Epithelial cell of esophagus (primary cell): ENCODE data around the gene DDAH2.

Experiments
- DNase-seq: peaks from one replicate; pipeline ENCODE4 v3.0.0; 2010; ENCODE audit warnings: low read depth
- H3K4me3 ChIP-seq: 2 replicates; pipeline ENCODE4 v1.5.1; 2011; ENCODE audit warnings: mild to moderate bottlenecking, low read length, control low read depth
- TF ChIP-seq, protein P1 (sequence below): IDR thresholded peaks from 2 replicates; pipeline ENCODE4 v1.5.1; 2011; ENCODE audit warnings: low read depth, mild to moderate bottlenecking, low read length, control low read depth, inconsistent platforms; ENCODE audit not compliant: insufficient read depth; ENCODE audit errors: missing control alignments

The DDAH2 gene

DNA sequence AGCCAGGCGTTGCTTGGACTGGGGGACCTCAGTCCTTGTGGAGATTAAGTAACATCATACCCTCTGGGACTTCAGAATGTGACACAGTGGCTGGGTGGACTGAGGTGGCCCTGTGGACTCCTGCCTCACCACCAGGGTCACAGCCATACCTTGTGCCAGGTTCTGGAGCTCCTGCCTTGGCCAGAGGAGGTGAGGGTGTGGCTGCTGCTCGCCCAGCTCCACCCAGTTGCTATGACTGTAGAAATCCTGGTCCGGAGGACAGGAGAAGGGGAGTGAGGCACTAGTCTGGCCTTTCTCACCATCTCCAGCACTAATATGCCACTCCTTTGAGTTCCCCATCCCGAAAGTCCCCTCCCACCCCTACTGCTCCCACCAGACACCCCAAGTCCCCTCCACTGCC, 46.1 kb upstream of the DDAH2 start:
- TF ChIP-seq, protein P1, sequence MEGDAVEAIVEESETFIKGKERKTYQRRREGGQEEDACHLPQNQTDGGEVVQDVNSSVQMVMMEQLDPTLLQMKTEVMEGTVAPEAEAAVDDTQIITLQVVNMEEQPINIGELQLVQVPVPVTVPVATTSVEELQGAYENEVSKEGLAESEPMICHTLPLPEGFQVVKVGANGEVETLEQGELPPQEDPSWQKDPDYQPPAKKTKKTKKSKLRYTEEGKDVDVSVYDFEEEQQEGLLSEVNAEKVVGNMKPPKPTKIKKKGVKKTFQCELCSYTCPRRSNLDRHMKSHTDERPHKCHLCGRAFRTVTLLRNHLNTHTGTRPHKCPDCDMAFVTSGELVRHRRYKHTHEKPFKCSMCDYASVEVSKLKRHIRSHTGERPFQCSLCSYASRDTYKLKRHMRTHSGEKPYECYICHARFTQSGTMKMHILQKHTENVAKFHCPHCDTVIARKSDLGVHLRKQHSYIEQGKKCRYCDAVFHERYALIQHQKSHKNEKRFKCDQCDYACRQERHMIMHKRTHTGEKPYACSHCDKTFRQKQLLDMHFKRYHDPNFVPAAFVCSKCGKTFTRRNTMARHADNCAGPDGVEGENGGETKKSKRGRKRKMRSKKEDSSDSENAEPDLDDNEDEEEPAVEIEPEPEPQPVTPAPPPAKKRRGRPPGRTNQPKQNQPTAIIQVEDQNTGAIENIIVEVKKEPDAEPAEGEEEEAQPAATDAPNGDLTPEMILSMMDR: no peak
- no peak overlapping the region for H3K4me3 ChIP-seq
- DNase-seq: peak; percentile 35

GRCh38 chr6:31771992-31772358, 42.9 kb upstream of the DDAH2 start:
- no peak for DNase-seq
- H3K4me3 ChIP-seq: no peak overlapping the region
- TF ChIP-seq, protein P1: no peak

- no peak for DNase-seq
- no peak overlapping the region for H3K4me3 ChIP-seq
- TF ChIP-seq, protein P1: no peak
These were observed 41.8 kb upstream of the DDAH2 start for GRCh38 chr6:31770860-31771259.

DNA sequence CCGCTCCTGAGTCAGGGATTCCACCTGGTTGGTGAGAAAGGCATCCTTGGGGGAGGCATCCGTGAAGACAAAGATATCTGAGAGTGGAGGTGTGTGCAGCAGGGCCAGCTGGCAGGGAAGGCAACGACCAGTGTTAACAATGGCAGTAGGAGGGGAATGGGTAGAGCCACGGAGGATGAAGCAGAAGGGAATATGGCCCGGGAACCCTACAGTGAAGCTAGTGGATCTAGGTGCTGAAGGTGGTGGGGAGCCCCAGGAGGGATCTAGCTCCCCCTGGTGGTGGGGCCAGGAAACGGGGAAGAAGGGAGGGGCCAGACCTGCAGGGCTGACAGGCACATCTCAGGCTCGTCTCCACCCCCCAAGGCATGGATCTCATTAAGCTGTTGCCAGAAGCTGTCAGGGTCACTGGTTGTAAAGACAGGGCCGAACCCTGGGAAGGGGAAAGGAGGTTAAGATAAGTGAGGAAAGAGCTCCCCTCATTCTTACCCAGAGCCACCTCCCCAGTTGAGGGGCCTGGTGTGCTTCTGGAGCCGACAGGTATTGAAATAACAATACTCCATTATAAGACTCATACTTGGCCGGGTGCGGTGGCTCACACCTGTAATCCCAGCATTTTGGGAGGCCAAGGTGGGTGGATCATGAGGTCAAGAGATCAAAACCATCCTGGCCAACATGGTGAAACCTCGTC, 40.7 kb upstream of the DDAH2 start:
- TF ChIP-seq, protein P1: peak; percentile 85
- H3K4me3 ChIP-seq: no peak overlapping the region
- DNase-seq: peak; percentile 83

DNA sequence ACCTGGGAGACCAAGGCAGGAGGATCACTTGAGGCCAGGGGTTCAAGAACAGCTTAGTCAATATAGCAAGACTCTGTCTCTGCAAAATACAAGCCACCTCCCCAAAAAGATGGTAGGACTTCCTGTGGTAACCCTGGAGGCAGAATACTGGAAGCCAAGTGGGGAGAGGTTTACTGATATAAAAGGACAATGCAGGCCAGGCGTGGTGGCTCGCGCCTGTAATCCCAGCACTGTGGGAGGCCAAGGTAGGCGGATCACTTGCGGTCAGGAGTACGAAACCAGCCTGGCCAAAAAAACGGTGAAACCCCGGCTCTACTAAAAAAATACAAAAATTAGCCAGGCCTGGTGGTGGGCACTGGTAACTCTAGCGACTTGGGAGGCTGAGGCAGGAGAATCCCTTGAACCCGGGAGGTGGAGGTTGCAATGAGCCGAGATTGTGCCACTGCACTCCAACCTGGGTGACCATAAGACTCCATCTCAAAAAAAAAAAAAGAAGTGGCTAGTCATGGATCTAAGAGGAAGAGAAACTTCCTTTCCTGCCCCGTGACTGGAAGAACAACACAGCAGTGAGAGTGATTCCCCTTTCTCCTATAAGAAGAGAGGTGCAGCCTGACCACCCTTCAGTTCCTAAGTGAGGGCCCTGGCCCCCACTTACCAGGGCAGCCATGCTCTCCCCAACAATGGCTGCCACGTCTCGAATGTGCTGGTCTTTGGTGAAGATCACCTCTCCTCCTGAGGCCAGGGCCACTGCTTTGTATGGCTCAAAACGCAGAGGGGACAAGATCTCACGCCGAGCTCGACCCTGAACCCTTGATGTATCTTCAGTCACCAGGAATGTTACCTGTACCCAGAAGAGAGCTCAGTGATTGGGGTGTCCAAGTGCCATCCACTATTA, 39.5 kb upstream of the DDAH2 start:
- DNase-seq: no peak
- H3K4me3 ChIP-seq: no peak overlapping the region
- TF ChIP-seq, protein P1: no peak

DNA sequence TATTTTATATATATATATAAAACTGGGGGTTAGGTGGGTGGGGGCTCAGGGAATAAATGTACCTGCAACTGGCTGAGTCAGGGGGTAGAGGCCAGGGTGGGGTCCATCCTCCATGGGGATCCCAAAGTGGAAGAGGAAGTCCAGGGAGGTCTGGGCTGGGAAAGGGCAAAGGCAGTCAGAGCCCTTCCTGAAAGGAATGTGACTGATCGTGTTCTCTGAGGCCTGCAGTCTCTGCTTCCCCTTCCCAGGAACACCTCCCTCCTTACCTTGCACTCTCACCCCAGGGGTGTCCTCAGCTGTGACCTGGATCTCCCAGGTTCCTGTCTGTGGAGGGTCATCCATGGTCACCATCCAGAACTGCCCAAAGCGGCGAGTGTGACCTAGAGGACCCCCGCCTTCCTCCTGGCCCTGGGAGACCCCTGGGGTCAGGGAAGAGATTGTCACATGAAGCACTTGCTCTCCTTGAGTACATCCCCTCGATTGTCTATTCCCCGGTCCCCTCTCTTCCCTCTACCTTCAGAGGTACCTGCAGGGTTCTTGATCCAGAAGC, 38.1 kb upstream of the DDAH2 start:
- H3K4me3 ChIP-seq: no peak overlapping the region
- DNase-seq: no peak
- TF ChIP-seq, protein P1: no peak
